ENCODE data around the gene PHPT1.

DNA sequence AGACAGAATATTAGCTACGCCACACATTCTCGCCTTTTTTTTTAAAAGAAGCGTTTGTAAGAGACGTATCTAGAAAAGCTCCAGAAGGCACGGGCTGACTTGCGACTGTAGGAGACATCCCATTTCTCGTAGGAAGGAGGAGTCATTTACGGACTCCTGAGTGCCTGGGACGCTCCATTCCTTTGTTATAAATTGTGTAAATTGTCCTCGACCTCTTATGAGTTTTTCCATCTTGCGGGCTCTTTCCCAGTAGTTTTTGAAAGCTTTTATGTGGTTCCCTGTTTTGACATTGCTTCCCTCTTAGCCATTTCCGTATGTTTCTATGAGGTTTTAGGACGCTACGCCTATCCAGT, 40.4 kb upstream of the PHPT1 start:
- TF ChIP-seq, protein P1, sequence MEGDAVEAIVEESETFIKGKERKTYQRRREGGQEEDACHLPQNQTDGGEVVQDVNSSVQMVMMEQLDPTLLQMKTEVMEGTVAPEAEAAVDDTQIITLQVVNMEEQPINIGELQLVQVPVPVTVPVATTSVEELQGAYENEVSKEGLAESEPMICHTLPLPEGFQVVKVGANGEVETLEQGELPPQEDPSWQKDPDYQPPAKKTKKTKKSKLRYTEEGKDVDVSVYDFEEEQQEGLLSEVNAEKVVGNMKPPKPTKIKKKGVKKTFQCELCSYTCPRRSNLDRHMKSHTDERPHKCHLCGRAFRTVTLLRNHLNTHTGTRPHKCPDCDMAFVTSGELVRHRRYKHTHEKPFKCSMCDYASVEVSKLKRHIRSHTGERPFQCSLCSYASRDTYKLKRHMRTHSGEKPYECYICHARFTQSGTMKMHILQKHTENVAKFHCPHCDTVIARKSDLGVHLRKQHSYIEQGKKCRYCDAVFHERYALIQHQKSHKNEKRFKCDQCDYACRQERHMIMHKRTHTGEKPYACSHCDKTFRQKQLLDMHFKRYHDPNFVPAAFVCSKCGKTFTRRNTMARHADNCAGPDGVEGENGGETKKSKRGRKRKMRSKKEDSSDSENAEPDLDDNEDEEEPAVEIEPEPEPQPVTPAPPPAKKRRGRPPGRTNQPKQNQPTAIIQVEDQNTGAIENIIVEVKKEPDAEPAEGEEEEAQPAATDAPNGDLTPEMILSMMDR (IDR thresholded peaks at IDR 0.05; ENCODE audit: low read length), result no peak
- no peak for TF ChIP-seq EZH2 (IDR thresholded peaks at IDR 0.05; ENCODE audit: borderline replicate concordance, low read length)
